Erythroblast (primary cell): Measurements from ENCODE around the gene ADAMTS19.
A peak's percentile ranks its signal among the peaks of the same experiment; 100 is the strongest.
"Not testable (repeated sequence)": the region's sequence is repeated elsewhere in the genome, so short reads cannot be mapped to it uniquely, and the experiment has no call there.

Source experiments
- DNase-seq, 2 experiments: peaks; one replicate each; lab custom pipeline; 2025; lab: John Stamatoyannopoulos, UW
- GATA1 ChIP-seq: IDR thresholded peaks from 2 replicates; pipeline ENCODE4 v1.6.1; 2011; ENCODE audit warnings: low read depth, mild to moderate bottlenecking, control low read depth, low read length, moderate library complexity
- POLR2A ChIP-seq: IDR thresholded peaks from 2 replicates; pipeline ENCODE4 v1.6.1; 2011; ENCODE audit warnings: mild to moderate bottlenecking, low read length

Gene ADAMTS19

GRCh38 chr5:129459777-129460671 lies at the start of gene ADAMTS19:
Gene ADAMTS19, plus strand, starts transcription at chr5:129460298. Its CDS starts 94 bp downstream, at chr5:129460392.
- TF ChIP-seq GATA1 = no peak
- no peak for TF ChIP-seq POLR2A
- peak; percentile 37 to 54 for DNase-seq

- no peak for DNase-seq
- no peak for TF ChIP-seq POLR2A
- no peak for TF ChIP-seq GATA1
These were observed 49.6 kb upstream of the ADAMTS19 start for GRCh38 chr5:129410488-129410887.

GRCh38 chr5:129412721-129413120 lies 47.4 kb upstream of the ADAMTS19 start:
- TF ChIP-seq POLR2A = no peak
- no peak for TF ChIP-seq GATA1
- DNase-seq = no peak

- no peak for DNase-seq
These were observed 46.5 kb upstream of the ADAMTS19 start for GRCh38 chr5:129413570-129413969.

GRCh38 chr5:129419292-129419691 lies 40.8 kb upstream of the ADAMTS19 start:
- DNase-seq = no peak
- TF ChIP-seq POLR2A = no peak
- TF ChIP-seq GATA1 = no peak

More at GRCh38 chr5:129413570-129413969, 46.5 kb upstream of the ADAMTS19 start:
- TF ChIP-seq POLR2A = no peak

GRCh38 chr5:129425031-129425430 lies 35.1 kb upstream of the ADAMTS19 start:
- TF ChIP-seq POLR2A (no peak), GATA1 (no peak)
- no peak for DNase-seq

- no peak for TF ChIP-seq GATA1
- TF ChIP-seq POLR2A = no peak
These were observed 34.0 kb upstream of the ADAMTS19 start for GRCh38 chr5:129426071-129426470.

GRCh38 chr5:129428636-129429035 lies 31.5 kb upstream of the ADAMTS19 start:
- not testable (repeated sequence) for DNase-seq

More at GRCh38 chr5:129426071-129426470, 34.0 kb upstream of the ADAMTS19 start:
- DNase-seq = no peak

- no peak for DNase-seq
These were observed 28.7 kb upstream of the ADAMTS19 start for GRCh38 chr5:129431406-129431805.

GRCh38 chr5:129438322-129438721 lies 21.8 kb upstream of the ADAMTS19 start:
- no peak for DNase-seq
- no peak for TF ChIP-seq POLR2A
- no peak for TF ChIP-seq GATA1

More at GRCh38 chr5:129431406-129431805, 28.7 kb upstream of the ADAMTS19 start:
- TF ChIP-seq GATA1 (no peak), POLR2A (no peak)

- DNase-seq = no peak
- no peak for TF ChIP-seq POLR2A
- TF ChIP-seq GATA1 = no peak
These were observed 19.7 kb upstream of the ADAMTS19 start for GRCh38 chr5:129440424-129440823.

- TF ChIP-seq GATA1 (no peak), POLR2A (no peak)
- DNase-seq = no peak
These were observed 19.0 kb upstream of the ADAMTS19 start for GRCh38 chr5:129441096-129441495.

GRCh38 chr5:129445379-129445778 lies 14.7 kb upstream of the ADAMTS19 start:
- TF ChIP-seq GATA1 (no peak), POLR2A (no peak)
- no peak for DNase-seq

- TF ChIP-seq GATA1 (no peak), POLR2A (no peak)
- no peak for DNase-seq
These were observed 12.1 kb upstream of the ADAMTS19 start for GRCh38 chr5:129447968-129448367.

GRCh38 chr5:129448654-129449053 lies 11.4 kb upstream of the ADAMTS19 start:
- TF ChIP-seq GATA1 (no peak), POLR2A (no peak)

More at GRCh38 chr5:129448654-129449053, 11.4 kb upstream of the ADAMTS19 start:
- no peak for DNase-seq
